SKM-1 treated with dmso at 0.1 percent for 144 hours (cell line): ENCODE data around the gene CEP78.
"Not testable (repeated sequence)": the region's sequence is repeated elsewhere in the genome, so short reads cannot be mapped to it uniquely, and the experiment has no call there.

Source experiments
- DNase-seq: peaks from one replicate; lab custom pipeline; 2025; ENCODE audit not compliant: unreplicated experiment; lab: John Stamatoyannopoulos, UW

CEP78 gene

DNA sequence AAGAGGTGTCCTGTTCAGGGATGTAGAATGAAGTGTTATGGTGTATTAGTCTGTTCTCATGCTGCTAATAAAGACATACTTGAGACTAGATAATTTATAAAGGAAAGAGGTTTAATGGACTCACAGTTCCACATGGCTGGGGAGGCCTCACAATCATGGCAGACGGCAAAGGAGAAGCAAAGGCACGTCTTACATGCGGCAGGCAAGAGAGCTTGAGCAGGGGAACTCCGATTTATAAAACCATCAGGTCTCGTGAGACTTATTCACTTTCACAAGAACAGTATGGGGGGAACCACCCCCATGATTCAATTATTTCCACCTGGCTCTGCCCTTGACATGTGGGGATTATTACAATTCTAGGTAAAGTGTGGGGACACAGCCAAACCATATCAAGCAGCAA lies 3.4 kb upstream of the CEP78 start:
- not testable (repeated sequence) for DNase-seq

DNA sequence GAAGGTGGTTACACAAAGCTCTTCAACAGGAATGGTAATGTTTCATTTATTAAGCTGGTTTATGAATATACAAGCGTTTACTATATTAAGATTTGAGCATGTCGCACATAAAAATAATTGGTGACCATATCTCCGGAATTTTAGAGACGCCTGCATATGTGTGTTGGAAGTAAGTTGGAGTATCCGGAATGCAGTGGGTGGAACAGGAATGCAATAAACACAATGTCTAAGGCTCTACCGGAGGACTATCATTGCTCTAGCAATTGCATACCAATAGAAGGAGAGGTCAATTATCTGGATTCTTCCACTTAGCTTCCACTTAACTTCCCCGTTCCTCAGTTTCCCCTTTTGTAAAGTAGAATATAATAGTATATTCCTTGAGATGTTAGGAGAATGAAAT lies 1.1 kb upstream of the CEP78 start:
- no peak for DNase-seq

DNA sequence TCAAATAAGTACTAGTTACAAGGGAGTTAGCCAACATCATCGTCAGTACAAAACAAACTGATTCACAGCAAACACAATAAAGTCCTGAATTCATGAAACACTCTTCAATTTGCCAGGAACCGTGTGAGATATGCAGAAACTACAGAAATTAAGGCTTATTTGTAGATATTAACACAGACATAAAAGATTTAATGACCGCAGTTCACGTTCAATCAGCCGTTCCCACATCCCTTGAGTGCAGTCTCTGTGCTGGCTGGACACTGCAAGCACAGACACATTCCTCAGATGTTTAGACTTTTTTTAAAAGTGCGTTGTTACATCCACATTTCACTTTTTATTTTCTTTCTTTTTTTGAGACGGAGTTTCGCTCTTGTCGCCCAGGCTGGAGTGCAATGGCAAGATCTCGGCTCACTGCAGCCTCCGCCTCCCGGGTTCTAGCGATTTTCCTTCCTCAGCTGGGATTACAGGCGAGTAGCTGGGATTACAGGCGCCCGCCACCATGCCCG lies 566 bp upstream of the CEP78 start:
- DNase-seq: no peak

DNA sequence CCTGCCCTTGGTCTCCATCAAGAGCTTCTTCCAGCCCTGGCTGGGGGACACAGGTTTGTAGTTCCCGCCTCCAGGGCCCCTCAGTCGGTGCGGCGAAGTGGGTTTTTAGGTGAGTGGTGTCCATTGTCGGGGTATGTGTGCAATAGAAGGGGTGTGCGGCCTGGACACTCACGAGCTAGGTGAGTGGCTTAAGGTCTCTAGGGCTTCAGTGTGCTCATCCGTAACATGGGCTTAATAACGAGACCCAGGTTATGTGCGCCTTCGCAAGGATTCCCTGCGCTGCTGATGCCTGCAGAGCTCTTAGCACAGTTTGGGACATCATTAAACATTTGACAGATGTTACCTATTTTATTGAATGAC lies 656 bp downstream of the CEP78 start:
- DNase-seq: no peak

DNA sequence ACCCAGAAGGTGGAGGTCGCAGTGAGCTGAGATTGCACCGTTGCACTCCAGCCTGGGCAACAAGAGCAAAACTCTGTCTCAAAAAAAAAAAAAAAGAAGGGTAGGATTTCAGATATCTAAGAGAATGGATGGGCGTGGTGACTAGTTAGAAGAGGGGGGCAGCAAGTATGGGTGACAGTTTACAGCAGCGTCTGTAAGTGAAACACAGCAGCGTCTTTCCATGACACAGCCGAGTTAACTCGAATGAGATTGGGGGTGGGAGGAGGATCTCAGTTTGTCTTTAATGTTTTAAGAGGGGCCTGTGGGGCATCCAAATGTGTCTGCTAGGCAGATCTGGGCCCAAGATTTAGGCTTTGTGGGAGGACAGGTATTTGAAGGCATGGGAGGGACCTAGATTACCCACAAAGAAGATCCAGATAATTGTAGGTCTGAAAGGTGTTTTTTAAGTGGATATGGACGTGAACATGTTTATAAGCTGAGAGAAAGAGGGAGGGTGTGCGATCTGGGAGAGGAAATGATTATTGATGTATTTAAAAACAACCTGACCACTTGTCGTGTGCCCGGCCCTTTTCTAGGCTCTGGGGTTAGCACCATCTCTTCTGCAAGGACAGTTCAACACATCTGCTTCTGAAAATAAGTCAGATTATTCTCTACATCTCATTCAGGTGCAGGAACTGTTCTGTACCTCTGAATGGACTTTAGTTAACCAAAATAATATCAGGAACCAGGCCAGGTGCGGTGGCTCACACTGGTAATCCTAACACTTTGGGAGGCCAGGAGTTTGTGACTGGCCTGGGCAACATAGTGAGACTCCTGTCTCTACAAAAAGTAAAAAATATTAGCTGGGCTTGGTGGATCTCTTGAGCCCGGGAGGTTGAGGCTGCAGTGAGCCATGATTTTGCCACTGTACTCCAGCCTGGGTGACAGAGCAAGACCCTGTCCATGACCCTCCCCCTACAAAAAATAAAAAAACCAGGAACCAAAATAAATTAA lies 2.5 kb downstream of the CEP78 start:
- DNase-seq: no peak

DNA sequence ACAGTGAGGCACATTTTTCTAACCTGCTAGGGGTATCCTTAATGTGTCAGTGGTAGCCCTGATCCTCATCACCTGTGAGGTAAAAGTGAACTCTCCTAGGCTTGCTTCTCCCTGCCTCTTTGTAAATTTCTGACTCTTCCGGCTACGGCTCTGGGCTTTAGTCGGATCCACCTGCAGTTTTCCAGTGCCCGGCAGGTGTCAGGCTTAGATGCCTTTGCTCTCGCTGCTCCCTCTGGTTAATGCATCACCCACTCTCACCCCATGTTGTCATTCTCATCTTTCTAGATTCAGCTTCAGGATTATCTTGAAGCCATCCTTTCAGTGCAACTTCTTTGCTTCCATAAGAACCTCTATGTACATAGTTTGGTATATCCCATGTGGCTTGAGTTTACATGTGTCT lies 3.6 kb downstream of the CEP78 start:
- no peak for DNase-seq

DNA sequence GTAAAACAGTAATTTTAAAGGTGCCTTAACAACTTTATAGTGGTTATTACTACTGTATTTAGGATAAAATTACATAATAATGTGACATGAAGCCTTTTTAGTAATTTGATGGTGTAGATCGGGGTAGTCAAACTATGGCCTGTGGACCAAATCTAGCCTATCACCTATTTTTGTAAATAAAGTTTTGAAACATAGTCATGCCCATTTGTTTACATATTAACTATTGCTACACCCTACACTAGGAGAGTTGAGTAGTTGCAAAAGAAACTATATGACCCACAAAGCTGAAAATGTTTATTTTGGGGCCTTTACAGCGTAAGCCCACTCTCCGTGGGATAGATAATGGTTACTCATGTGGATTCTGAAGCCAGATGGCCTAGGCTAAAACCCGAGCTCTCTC lies 6.2 kb downstream of the CEP78 start:
- DNase-seq: no peak

DNA sequence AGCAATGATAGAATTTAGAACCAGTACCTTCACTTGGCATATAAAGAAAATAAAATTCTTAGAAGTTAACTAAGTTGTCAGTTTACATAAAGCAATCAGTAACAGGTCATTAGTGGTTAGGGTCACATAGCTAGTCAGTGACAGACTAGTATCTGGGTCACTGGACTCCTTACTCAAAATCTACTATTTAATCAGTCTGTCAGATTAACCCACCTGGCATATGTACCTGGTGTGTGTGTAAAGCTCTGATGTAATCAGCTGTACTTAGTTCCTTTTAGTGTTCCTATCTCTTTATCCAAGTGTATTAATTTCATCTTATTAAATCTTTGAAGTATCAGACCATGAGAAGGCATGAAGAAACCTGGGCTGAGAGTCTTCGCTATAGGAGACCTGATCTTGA lies 7.3 kb downstream of the CEP78 start:
- no peak for DNase-seq

DNA sequence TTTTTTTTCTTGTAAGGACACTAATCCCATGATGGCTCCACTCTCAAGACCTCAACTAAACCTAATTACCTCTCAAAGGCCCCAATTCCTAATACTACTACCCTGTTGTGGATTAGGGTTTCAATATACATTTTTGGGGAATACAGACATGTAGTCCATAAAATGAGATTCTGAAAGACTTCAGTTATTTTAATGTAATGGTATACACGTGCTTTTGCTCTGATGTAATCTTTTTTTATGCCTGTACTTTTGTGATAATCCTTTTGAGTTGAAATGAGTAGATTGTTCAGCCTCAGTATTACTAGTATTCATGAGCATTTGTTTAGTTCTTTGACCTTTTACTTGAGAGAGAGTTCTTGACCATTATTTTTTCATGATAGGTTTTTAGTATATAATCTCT lies 9.5 kb downstream of the CEP78 start:
- DNase-seq: no peak

DNA sequence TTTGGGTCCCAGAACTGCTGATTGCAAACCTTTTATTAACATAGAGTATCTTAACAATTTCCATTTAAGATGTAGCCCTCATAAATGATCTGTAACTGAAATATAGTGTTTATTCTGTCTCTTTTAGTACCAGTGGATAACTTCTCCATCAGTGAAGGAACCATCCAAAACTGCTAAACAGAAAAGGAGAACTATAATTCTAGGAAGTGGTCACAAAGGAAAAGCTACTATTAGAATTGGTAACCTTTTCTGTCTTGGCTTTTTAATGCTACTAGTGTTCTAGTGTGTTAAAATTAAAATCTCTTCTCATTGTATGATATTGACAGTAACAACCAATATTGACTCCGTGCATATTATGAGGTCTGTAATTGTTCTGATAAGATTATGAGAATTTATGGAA lies 12.8 kb downstream of the CEP78 start:
- peak; percentile 6 for DNase-seq

DNA sequence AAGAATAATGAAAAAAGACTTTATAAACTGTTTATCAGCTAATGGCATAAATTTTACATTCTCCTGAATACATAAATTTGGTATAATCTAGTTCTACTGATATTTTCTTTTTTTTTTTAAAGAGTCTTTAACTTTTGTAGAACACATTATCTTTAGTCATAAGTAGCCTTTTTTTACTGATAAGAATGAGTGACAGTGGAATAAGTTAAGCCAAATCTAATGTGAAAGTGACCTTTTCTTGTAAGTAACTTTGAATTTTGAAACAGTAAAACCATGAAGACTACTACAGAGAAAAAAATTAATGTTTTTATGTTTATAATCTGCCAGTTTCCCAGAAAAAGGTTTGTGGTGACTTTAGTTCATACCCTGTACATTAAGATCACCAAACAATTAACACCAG lies 13.7 kb downstream of the CEP78 start:
- DNase-seq: no peak

DNA sequence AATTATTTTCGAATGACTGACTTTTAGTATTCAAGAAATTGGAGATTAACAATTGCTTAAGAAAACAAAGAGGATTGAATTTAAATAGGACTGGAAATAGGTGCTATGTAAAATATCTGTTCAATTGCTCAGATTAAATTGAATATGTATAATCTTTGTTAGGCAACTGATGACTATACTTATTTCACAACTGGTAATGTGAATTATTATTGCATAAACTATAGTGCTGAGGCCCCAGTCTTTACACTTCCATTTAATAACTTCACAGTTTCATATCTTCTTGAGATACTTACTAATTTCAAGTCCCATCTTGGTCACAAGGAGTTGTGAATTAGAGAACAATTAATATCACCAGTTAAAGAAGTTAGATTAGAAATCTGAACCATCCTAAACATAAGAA lies 16.7 kb downstream of the CEP78 start:
- no peak for DNase-seq

DNA sequence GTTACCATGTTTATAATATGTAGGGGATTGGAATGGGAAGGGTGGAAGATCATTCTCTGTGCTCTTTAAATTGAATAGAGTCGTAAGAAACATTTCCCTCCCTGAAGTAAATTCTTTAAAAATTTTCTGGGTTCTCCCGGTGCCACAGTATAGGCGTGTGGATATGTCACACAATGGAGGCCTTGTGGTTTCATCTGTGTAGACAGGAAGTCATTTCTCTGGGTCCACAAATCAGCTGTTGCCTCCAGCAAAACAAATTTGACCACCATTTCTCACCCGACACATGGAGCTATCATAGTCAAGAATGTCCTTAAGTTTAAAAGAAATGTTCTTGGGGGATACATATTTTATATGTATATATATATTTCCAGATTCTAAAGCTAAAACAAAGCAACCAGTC lies 17.4 kb downstream of the CEP78 start:
- DNase-seq: no peak

DNA sequence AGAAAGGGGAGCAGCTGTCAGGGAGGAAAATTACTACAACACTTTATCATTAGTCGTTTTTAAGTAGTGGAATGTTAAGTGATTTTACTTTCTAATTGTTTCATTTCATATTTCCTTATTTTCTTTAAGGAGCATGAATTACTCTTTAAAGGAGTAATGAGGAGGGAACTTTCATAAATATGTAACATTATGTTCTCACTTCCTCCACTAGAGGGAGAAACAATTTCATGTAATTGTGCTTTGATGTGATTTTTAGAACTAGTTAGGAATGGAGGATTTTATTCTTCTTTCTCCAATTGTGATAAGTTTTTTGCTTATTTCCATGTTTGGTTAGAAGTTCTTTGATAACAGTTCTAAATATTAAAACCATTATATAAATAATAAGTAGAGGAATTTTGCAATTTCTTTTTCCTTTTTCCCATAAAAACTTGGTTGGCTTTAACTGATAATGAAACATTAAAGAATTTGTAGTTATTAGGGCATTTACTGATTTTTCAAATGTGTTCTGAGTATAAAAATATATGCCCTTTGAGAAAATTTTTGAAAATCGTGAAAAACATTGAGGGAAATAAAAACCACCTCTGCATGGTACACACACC lies 25.6 kb downstream of the CEP78 start:
- peak; percentile 13 for DNase-seq

DNA sequence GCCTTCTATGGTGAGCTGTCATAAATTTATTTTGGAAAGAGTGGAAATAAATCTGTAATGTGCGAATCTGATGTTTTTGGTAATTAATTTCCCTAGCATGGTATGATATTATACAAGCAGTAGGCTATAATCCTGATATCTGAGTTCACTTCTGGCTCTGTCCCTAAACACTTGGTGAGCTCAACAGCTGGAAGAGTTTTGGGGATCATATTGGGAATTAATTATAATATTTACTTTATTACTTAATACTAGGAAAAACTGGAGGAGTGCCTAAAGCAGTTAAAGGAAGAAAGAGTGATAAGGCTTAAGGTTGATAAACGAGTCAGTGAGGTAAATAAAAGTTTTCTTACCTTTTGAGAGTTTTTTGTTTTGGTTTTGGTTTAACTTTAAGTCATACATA lies 26.8 kb downstream of the CEP78 start:
- no peak for DNase-seq

DNA sequence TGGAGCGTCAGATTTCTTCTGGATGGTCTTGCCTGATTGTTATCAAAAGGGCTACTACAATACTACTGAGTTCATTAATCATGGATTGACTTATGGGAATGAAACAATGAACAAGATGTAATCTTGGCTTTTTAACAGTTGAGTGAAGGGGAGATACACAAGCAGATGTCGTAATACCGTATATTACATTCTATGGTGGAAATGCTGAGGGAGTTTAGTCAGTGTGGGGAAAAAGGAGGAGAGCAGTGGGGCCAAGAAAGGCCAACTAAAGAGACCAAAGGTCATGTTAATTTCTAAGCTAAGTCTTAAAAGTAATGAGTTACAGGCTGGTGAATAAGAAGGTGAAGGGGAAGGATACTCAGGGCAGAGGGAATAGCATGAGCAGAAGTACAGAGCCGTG lies 32.0 kb downstream of the CEP78 start:
- no peak for DNase-seq

DNA sequence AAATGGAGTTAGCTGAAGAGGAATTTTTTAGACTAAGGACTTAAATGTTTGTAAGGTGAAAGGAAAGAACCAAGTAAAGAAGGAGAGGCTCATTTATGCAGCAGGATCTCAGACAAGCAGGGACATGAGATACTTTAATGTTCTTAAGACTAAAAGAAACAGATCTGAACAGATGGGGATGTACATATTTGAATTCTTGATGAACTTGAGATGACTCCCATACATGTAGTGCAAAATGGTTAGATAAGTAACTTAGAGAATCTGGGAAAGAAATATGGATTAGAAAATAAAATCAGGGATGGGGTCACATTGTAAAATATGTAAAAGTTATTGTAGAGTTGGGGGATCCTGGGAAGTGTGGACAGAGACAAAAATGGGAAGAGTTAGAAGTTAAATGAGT lies 33.9 kb downstream of the CEP78 start:
- DNase-seq: no peak

DNA sequence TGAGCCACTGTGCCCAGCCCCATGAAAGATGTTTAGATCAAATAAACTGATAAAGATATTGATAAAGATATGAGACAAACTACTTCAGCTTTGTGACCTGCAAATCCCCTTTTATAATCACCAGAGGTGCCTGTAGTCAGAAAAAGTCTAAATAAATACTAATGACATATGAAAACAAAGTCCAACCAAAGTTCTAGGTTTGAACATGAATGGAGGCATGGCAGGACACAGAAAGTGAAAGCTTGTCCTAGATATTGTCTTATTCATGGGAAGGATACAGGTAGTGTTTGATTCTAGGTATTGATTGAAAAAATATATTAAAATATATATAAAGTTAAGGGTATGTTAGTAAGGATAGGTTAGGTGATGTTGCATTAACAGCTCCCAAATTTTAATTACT lies 36.4 kb downstream of the CEP78 start:
- DNase-seq: no peak

DNA sequence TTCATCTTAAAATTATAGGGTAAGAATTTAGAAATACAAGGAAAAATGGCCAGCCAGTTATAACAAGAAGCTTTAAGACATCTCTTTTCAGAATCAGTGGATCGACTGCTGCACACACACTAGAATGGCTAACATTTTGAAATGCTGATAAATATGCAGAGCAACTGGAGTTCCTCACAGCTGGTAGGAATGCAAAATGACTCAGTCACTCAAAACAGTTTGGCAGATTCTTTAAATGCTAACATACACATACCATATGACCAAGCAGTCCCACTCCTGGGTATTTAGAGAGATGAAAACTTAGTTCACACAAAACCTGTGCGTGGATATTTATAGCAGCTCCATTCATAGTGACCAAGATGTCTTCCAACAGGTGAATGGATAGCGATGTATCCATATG lies 37.9 kb downstream of the CEP78 start:
- DNase-seq: no peak

DNA sequence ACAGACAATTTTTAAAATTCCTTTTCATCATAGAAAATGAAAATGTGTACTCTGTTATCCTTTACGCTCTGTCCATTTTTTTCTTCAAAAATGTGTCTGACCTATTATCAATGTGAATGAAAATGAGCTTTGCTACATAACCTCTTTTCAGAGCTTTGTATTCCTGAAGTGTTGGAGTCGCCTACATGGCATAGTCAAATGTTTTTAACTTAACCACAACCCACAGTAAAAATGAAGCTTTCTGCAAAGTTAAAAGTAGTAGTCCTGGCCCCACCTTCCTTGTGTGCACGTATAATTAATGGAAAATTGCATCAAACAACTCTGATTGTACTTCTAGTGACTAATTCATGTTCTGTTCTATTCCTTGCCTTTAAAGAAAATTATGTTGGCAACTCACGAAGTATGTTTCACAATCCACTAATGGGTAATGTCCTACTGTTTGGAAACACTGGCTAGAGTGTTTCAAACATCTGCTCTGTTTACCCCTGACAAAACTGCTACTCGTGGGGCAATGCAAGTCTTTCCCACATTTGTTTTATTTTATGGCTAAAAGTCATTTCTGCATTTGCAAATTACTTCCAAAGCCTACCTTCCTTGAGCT lies 42.4 kb downstream of the CEP78 start:
- DNase-seq: no peak

DNA sequence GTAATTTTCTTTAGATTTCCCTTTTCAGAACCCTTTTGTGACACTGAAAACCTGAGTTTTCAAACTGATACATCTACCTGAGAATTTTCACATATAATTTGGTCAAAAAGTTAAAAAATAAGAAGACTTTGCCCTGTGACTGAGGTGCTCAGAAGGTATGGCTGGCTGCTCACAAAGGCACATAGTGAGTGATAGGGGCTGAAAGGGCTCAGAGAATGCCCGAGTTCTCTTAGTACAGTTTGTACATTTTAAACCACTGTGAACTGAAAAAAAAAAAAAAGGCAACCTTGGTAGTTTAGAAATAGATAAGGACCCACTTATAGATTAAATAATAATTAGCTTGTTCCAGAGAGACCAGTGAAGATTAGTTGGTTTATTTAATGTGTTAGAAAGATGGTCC lies 42.9 kb downstream of the CEP78 start:
- no peak for DNase-seq
